PC-3 (cell line): ENCODE measurements around the gene RUFY1. TPM values are rescaled to one million over a fixed set of nuclear protein-coding genes. Genes with fewer than 3 reads are reported as not detected.
"Not testable (repeated sequence)": the region's sequence is repeated elsewhere in the genome, so short reads cannot be mapped to it uniquely, and the experiment has no call there.

ENCODE experiments used
- ATAC-seq: fragments of 200-7000 bp; cut with Tn5 transposase; 2 replicates; pipeline ENCODE4 v1.9.1; 2020; ENCODE audit warnings: mild to moderate bottlenecking, moderate library complexity
- BruUV-seq: library from RNA; stranded (reverse); fragments of 400-500 nt; replicated peaks from 2 replicates; lab custom pipeline; 2021; lab: Mats Ljungman, UMichigan
- CTCF ChIA-PET: fragments of 300-600 bp; sonication (Branson Sonifier 250); formaldehyde crosslinking; loops from one replicate; lab custom pipeline; 2022; ENCODE audit warnings: antibody characterized with exemption; lab: Charles Lee
- POLR2A ChIA-PET: fragments of 300-600 bp; sonication (Branson Sonifier 250); formaldehyde crosslinking; loops from one replicate; lab custom pipeline; 2022; ENCODE audit warnings: antibody characterized with exemption; ENCODE audit not compliant: unreplicated experiment; lab: Charles Lee
- DNase-seq: peaks from one replicate; pipeline ENCODE4 v3.0.0-alpha.2; 2015
- H2AFZ ChIP-seq: fragments of 300-600 bp; sonication (generic); 2 replicates; pipeline ENCODE4 v1.6.0; 2016; ENCODE audit warnings: antibody characterized with exemption, low read length
- H3F3A ChIP-seq: fragments of 300-600 bp; sonication (generic); one replicate; pipeline ENCODE4 v1.6.0; 2017; ENCODE audit warnings: antibody characterized with exemption, low read length, control low read depth, mild to moderate bottlenecking; ENCODE audit not compliant: unreplicated experiment
- H3K27ac ChIP-seq: fragments of 300-600 bp; sonication (generic); 2 replicates; pipeline ENCODE4 v1.5.1; 2016; ENCODE audit warnings: mild to moderate bottlenecking, low read length
- H3K27me3 ChIP-seq: fragments of 300-600 bp; sonication (generic); 2 replicates; pipeline ENCODE4 v1.6.1; 2016; ENCODE audit warnings: low read length, mixed read lengths
- H3K36me3 ChIP-seq: fragments of 300-600 bp; sonication (generic); 2 replicates; pipeline ENCODE4 v1.6.1; 2016; ENCODE audit warnings: low read depth, mixed run types, low read length, mixed read lengths
- H3K4me1 ChIP-seq: fragments of 300-600 bp; sonication (generic); 2 replicates; pipeline ENCODE4 v1.5.1; 2016; ENCODE audit warnings: low read length; ENCODE audit not compliant: insufficient read depth
- H3K4me2 ChIP-seq: fragments of 300-600 bp; sonication (generic); 2 replicates; pipeline ENCODE4 v1.6.0; 2016; ENCODE audit warnings: low read length
- H3K4me3 ChIP-seq: fragments of 300-600 bp; sonication (generic); 2 replicates; pipeline ENCODE4 v1.5.1; 2016; ENCODE audit warnings: mild to moderate bottlenecking, low read length, mixed read lengths
- H3K79me2 ChIP-seq: fragments of 300-600 bp; sonication (generic); 2 replicates; pipeline ENCODE4 v1.6.1; 2017; ENCODE audit warnings: low read length, mixed read lengths
- H3K9ac ChIP-seq: fragments of 300-600 bp; sonication (generic); 2 replicates; pipeline ENCODE4 v1.6.0; 2016; ENCODE audit warnings: mild to moderate bottlenecking, low read length
- H3K9me2 ChIP-seq: fragments of 300-600 bp; sonication (generic); replicated peaks from 2 replicates; pipeline ENCODE4 v1.6.1; 2016; ENCODE audit warnings: mixed run types, low read length, mixed read lengths
- H3K9me3 ChIP-seq: fragments of 300-600 bp; sonication (generic); 2 replicates; pipeline ENCODE4 v1.6.1; 2016; ENCODE audit warnings: low read length, mixed read lengths
- H4K20me1 ChIP-seq: fragments of 300-600 bp; sonication (generic); 2 replicates; pipeline ENCODE4 v1.6.1; 2016; ENCODE audit warnings: low read length, mixed read lengths
- CTCF ChIP-seq: fragments of 300-600 bp; sonication (generic); conservative IDR thresholded peaks from 2 replicates; pipeline ENCODE4 v1.5.1; 2017; ENCODE audit warnings: antibody characterized with exemption, low read depth, mild to moderate bottlenecking, low read length
- EZH2 ChIP-seq: fragments of 300-600 bp; sonication (generic); IDR thresholded peaks from one replicate; pipeline ENCODE4 v1.6.1; 2017; ENCODE audit warnings: antibody characterized with exemption, mild to moderate bottlenecking, low read length; ENCODE audit not compliant: unreplicated experiment
- EZH2phosphoT487 ChIP-seq: fragments of 300-600 bp; sonication (generic); IDR thresholded peaks from 2 replicates; pipeline ENCODE4 v1.6.1; 2018; ENCODE audit warnings: mild to moderate bottlenecking, antibody characterized with exemption, low read length, borderline replicate concordance
- intact Hi-C: fragments of 100-400 bp; cut with micrococcal nuclease; formaldehyde crosslinking; loops from 2 replicates; pipeline ENCODE4 v1.9.0; 2023
- total RNA-seq: library from RNA; depleted of rRNA; stranded (reverse); fragments of >200 nt; gene quantifications from 2 replicates; pipeline ENCODE4 v1.2.3, GENCODE V29; 2014

The RUFY1 gene
- total RNA-seq, 1 experiment from 2014 or later, result 27.1 TPM

GRCh38 chr5:179536676-179537075, 13.7 kb upstream of the RUFY1 start:
- peaks cover 10% of the 10 kb centered on the region for H3K4me1 ChIP-seq
- no peaks in the 10 kb centered on the region for H3K36me3 ChIP-seq
- no peaks in the 10 kb centered on the region for H3F3A ChIP-seq
- peak overlapping the region; percentile 21; the same call in 1 of the 2 replicates for H3K4me3 ChIP-seq
- no peaks in the 10 kb centered on the region for H4K20me1 ChIP-seq
- TF ChIP-seq CTCF (no peak), EZH2 (no peak), EZH2phosphoT487 (no peak)
- peak overlapping the region; percentile 9 for H3K27ac ChIP-seq
- ChIA-PET CTCF (no interaction called here), POLR2A (interaction anchor here (0.7 kb wide), 2 partner anchors 87 to 1685 kb away, joined by 3 read pairs; partner anchors contain the start of gene HNRNPH1)
- no peaks in the 10 kb centered on the region for H3K27me3 ChIP-seq
- H2AFZ ChIP-seq, result peak overlapping the region; percentile 50; the same call in 1 of the 2 replicates
- H3K9me3 ChIP-seq, result no peaks in the 10 kb centered on the region
- no TSS peak for BruUV-seq
- no peaks in the 10 kb centered on the region for H3K9me2 ChIP-seq
- ATAC-seq (peak; percentile 85), DNase-seq (peak; percentile 53)
- H3K4me2 ChIP-seq, result peak overlapping the region; percentile 55
- intact Hi-C loops, result no loop called here
- no peaks in the 10 kb centered on the region for H3K79me2 ChIP-seq
- no peak overlapping the region for H3K9ac ChIP-seq

- DNase-seq (no peak), ATAC-seq (no peak)
- ChIA-PET POLR2A (no interaction called here), CTCF (no interaction called here)
- H3K4me2 ChIP-seq, result no peak overlapping the region
- H3K27ac ChIP-seq, result no peak overlapping the region
- H3K36me3 ChIP-seq, result no peaks in the 10 kb centered on the region
- intact Hi-C loops, result no loop called here
- no peak overlapping the region for H2AFZ ChIP-seq
- H3F3A ChIP-seq, result no peaks in the 10 kb centered on the region
- H3K79me2 ChIP-seq, result no peaks in the 10 kb centered on the region
- no peaks in the 10 kb centered on the region for H3K4me1 ChIP-seq
- H3K4me3 ChIP-seq, result no peak overlapping the region
- no peaks in the 10 kb centered on the region for H3K9me3 ChIP-seq
- TF ChIP-seq EZH2 (no peak), CTCF (no peak), EZH2phosphoT487 (no peak)
- no peak overlapping the region for H3K9ac ChIP-seq
- H3K9me2 ChIP-seq, result no peaks in the 10 kb centered on the region
- BruUV-seq, result no TSS peak
- no peaks in the 10 kb centered on the region for H3K27me3 ChIP-seq
- no peaks in the 10 kb centered on the region for H4K20me1 ChIP-seq
Observed at GRCh38 chr5:179542170-179542569, 8.2 kb upstream of the RUFY1 start.

GRCh38 chr5:179543275-179543674, 7.1 kb upstream of the RUFY1 start:
- H3K36me3 ChIP-seq, H3K9ac ChIP-seq, H3K27me3 ChIP-seq, H3K4me3 ChIP-seq, H3K4me1 ChIP-seq, intact Hi-C loops, DNase-seq, H3F3A ChIP-seq, H2AFZ ChIP-seq, H3K79me2 ChIP-seq, BruUV-seq, H4K20me1 ChIP-seq, H3K9me2 ChIP-seq, POLR2A ChIA-PET, H3K4me2 ChIP-seq, H3K27ac ChIP-seq, CTCF ChIA-PET, ATAC-seq, H3K9me3 ChIP-seq: not testable (repeated sequence)
